ENCODE results near the gene SCN8A. TPM values are rescaled to one million over a fixed set of nuclear protein-coding genes. Genes with fewer than 3 reads are reported as not detected.

Gene SCN8A
- total RNA-seq, 1 experiment from 2014 or later, result 3.3 TPM

- no peak for DNase-seq (ENCODE audit: low read depth)
Measured at GRCh38 chr12:51813931-51814310, 222.9 kb downstream of the SCN8A start.

GRCh38 chr12:51814311-51815088 lies 223.5 kb downstream of the SCN8A start:
- DNase-seq (ENCODE audit: low read depth), result no peak

- no peak for DNase-seq (ENCODE audit: low read depth)
Measured at GRCh38 chr12:51815571-51815970, 224.5 kb downstream of the SCN8A start.

DNA sequence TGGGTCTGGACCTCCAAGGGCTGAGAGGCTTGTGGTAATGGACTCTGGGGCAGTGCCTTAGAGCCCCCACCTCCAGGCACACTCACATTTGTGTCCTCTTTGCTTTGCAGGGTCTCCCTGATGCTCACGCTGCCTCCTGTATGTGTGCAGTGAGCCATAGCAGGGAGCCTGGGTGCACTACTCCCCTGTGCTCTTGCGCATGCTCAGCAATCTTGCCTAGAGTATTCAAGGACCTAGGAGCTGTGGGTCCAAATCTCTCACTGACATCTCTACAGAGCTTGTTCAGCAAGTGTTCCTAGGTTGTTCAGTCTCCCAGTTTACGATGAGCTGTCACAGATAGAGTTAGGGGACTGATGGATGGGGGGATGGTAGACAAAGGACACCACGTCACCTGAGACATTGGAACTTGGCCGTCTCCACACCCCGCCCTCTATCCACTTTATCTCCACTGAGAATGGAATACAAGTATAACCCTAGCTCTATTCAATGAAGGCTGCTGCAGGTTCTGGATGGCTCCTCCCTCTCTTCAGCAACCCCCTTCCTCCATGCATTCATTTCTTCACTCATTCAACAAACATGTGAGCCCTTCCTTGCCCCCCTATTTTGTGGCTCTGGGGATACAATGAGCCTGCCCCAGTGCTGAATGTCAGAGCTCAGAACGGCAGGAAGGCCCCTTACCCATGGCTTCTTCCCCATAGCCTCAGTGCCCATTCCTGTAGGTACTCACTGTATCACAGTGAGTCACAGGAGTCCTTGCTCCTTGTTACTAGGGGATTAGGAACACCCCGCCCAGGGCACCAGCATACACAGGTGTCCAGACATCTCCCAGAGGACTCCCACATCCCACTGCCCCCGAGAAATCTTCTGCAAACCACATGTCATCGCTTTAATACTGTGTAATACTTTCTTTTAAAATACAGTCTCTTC lies 226.3 kb downstream of the SCN8A start:
- no peak for DNase-seq (ENCODE audit: low read depth)

DNA sequence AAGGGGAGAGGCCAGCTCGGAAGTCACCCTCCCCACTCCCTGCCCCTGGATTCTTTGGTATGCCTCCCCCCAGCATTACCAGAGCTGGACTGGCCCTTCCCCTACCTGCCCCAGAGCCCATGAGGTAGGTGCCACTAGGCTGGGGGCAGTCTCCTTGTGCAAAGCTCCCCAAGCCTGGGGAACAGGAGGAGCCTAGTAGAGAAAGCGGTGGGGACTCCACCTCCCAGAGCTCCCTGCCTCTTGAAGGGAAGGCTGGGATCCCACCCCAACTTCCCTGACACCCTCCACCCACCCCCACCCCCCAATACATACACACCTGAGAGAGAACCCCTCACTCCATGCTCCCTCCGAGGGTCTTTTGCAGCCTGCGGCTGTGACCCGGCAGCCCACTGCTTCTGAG lies 227.1 kb downstream of the SCN8A start:
- DNase-seq (ENCODE audit: low read depth), result no peak

DNA sequence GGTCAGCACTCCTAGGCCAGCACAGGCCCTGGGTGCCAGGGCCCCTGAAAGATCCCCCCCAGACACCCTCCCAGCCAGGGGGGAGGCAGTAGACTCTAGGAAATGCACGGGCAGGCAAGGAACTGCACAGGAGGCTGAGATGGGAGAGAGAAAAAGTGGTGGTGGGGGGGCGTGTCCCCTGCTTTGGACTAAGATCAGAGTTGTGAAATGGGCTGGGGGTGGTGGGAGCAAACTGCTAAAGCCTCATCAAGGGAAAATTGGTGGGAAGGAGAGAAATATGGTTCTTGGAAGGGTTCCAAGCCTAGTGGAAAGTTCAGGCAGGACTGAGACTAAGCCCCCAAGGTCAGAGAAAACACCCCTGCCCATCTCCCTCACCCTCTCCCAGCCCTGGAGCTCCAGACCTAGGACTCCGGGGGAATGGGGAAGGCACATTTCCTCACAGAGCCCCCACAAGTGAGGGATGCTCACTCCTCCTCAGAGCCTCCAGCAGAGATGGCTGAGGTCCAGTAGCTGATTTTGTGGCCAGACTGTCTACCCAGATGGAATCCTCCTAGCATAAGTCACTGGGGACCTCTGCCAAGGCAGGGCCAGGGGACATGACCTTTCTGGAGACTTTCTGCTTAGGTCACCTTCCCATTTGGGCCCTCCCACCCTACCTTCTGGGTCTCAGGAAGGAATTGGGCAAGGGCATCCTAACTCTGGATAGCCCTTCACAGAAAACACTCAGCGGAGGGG lies 227.7 kb downstream of the SCN8A start:
- DNase-seq (ENCODE audit: low read depth), result peak; percentile 49

- peak; percentile 50 for DNase-seq (ENCODE audit: low read depth)
Measured at GRCh38 chr12:51819736-51820525, 228.9 kb downstream of the SCN8A start.

DNA sequence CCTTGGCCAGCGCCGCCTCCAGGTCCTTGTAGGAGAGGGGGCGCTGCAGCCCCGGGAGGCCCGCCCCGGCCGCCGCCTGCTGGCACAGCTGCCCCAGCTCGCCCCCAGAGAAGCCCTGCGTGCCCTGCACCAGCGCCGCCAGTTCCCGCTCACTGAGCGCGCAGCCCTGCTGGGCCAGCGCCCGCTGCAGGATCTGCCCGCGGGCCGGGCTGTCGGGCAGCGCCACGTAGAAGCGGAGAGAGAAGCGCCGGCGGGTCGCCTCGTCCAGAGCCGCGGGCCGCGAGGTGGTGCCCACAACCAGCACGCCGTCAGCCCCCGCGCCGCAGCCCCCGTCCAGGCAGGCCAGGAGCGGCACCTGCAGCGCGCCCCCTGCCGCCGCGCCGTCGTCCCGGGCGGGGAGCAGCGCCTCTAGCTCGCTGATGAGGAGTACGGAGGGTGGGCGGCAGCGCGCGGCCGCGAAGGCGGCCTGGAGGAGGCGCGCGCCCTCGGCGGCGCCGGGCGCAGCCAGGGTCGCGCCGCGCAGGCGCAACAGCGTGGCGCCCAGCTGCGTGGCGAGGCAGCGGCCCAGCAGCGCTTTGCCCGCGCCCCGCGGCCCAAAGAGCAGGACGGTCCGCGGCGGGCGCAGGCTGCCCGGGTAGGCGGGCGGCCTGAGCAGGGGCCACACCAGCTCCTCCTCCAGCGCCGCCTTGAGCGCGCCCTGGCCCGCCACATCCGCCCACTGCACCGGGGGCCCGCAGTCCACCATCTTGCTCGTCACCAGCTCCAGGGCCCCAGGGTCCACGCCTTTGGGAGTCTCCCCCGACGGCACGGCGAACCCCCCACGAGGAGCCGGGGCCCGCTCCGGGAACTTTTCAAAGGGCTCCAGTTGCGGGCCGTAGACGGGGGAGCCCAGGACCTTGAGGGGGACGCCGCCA lies 229.8 kb downstream of the SCN8A start:
- DNase-seq (ENCODE audit: low read depth), result peak; percentile 83

- no peak for DNase-seq (ENCODE audit: low read depth)
Measured at GRCh38 chr12:51821440-51822260, 230.6 kb downstream of the SCN8A start.

- DNase-seq (ENCODE audit: low read depth), result no peak
Measured at GRCh38 chr12:51822261-51822616, 231.2 kb downstream of the SCN8A start.

DNA sequence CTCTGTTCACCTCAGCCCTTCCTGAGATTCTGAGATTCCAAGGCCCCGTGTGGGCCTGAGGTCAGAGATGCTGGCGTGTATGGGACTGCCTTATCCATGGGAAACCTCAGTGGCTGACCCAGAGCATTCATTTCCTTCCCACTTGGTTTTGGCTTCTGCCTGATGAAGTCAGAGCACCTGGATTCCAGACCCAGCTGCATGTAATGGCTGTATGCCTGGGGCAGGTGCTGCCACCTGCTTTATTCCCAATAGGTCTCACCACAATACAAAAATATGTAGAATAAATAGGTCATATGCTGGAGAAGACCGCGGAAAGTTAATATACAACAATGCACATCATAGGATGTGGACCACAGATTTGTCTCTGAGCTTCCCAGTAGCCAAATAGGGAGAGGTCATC lies 231.9 kb downstream of the SCN8A start:
- no peak for DNase-seq (ENCODE audit: low read depth)

GRCh38 chr12:51823875-51824565 lies 233.0 kb downstream of the SCN8A start:
- peak; percentile 61 for DNase-seq (ENCODE audit: low read depth)

GRCh38 chr12:51825216-51825615 lies 234.2 kb downstream of the SCN8A start:
- DNase-seq (ENCODE audit: low read depth), result no peak

DNA sequence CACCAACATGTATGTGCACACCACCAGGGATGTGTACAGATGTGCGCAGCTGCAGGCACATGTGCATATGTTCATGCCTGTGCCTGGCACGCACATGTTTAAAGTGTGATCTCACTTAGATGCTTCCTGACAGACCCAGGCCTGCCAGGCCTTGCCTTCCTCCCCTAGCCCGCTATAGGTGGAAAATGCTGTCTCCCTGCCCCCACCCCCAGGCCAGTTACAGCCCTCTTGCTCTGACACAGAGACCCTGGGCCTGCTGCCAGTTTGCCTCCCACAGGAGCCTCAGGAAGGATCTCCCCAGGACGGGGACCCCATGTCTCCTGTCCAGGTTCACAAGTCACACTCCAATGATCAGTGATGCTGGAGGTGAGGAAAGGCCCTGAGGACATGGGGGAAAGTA lies 235.8 kb downstream of the SCN8A start:
- no peak for DNase-seq (ENCODE audit: low read depth)

- DNase-seq (ENCODE audit: low read depth), result peak; percentile 75
Measured at GRCh38 chr12:51827925-51828818, 237.1 kb downstream of the SCN8A start.

- DNase-seq (ENCODE audit: low read depth), result no peak
Measured at GRCh38 chr12:51829011-51829481, 238.0 kb downstream of the SCN8A start.

GRCh38 chr12:51829641-51830040 lies 238.6 kb downstream of the SCN8A start:
- DNase-seq (ENCODE audit: low read depth), result no peak

Data from HT1080 (cell line).